Non-pigmented ciliary epithelial cell (primary cell): ENCODE data around the gene TNFAIP6.
"Not testable (repeated sequence)": the region's sequence is repeated elsewhere in the genome, so short reads cannot be mapped to it uniquely, and the experiment has no call there.

Experiments used
- DNase-seq: peaks from one replicate; pipeline ENCODE4 v3.0.0-alpha.2; 2010; ENCODE audit warnings: low read depth

Gene TNFAIP6, protein sequence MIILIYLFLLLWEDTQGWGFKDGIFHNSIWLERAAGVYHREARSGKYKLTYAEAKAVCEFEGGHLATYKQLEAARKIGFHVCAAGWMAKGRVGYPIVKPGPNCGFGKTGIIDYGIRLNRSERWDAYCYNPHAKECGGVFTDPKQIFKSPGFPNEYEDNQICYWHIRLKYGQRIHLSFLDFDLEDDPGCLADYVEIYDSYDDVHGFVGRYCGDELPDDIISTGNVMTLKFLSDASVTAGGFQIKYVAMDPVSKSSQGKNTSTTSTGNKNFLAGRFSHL

DNA sequence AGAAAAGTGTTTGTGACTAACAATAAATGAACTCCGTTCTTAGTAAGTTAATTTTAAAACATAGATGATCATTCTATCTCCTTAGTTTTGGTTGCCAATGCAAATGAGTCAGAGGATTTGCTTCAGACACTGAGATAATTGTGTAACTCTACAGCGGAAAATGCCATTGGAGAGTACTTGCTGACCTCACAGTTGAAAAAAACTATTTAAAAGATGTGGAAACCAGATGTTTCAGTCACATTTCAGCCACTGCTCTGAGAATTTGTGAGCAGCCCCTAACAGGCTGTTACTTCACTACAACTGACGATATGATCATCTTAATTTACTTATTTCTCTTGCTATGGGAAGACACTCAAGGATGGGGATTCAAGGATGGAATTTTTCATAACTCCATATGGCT, at the start of gene TNFAIP6:
TSS of gene TNFAIP6 (plus strand) at position 234 of the 400 bp plus-strand sequence. CDS start at position 309, 75 bp downstream.
- peak; percentile 86 for DNase-seq

DNA sequence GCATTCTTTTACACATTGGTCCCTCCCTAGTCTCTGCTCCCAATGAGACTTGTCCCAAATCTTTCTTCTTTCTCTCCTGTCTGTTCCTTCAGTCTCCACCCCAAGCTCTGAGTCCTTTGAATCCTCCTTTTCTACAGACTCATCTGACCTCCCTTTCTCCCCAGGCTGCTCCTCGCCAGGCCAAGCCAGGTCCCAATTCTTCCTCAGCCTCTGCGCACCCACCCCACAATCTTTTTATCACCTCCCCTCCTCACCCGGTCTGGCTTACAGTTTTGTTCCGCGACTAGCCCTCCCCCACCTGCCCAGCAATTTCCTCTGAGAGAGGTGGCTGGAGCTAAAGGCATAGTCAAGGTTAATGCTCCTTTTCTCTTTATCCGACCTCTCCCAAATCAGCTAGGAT, 47.1 kb upstream of the TNFAIP6 start:
- not testable (repeated sequence) for DNase-seq

DNA sequence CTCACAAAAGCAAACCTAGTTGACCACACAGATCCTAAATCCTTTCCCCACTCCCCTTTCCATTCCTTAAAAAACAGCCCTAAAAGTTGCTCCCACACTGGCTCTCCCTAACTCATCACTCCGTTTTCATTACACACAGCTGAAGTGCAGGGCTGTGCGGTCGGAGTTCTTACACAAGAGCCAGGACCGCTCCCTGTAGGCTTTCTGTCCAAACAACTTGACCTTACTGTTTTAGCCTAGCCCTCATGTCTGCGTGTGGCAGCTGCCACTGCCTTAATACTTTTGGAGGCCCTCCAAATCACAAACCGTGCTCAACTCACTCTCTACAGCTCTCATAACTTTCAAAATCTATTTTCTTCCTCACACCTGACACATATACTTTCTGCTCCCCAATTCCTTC, 45.0 kb upstream of the TNFAIP6 start:
- not testable (repeated sequence) for DNase-seq

DNA sequence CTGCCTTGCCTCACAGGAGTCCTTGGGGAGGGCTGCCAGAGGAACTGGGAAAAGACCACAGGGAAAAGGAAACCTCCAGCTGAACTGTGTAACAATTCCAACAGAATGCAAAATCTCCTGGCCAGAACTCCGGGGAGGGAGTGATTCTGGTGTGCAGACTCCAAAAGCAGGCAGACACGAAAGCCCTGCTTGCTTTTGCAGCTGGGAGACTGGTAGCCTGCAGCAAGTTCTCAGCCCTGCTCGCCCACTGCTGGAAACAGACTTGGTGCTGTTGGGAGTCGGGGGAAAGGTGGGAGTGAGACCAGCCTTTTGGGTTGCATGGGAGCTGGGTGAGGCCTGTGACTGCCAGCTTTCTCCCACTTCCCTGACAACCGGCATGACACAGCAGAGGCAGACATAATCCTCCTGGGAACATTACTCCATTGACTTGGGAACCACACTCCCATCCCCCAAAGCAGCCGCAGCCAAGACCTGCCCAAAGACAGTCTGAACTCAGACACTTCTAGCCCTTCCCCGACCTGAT, 42.0 kb upstream of the TNFAIP6 start:
- DNase-seq: no peak

DNA sequence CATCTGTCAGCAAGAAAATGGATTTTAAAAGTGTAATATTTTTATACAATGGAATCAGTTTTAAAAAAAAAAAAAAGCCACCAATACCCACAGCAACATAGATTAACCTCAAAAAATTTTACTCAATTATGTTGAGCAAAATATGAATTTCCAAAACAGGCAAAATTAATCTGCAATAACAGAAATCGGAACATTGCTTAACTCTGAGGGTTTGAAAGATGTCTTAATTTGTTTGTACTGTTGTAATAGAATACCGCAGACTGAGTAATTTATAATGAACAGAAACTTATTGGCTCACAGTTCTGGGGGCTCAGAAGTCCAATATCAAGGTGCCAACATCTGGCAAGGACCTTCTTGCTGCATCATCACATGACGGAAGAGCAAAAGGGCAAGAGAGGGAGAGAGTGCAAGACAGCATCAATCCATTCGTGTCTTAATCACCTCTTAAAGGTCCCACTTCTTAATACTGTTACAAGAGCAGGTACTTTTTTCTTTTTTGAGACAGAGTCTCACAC, 31.8 kb upstream of the TNFAIP6 start:
- DNase-seq: no peak

DNA sequence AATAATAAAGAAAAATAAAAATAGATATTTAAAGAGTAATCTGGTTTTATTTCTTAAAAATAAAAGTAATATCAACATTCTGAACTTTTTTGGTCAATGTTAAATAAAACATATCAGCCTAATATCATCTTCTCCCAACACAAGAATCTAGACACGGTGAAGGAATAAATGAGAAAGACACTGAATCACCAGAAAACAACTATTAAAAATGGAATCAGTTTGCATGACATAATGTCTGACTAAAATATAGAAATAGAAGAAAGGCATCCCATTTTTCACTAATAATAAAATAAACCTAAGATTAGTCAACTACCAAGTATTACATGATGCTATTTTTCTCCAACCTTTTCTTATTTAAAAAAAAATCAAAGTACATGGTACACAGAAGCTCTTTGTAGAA, 30.8 kb upstream of the TNFAIP6 start:
- DNase-seq: no peak

DNA sequence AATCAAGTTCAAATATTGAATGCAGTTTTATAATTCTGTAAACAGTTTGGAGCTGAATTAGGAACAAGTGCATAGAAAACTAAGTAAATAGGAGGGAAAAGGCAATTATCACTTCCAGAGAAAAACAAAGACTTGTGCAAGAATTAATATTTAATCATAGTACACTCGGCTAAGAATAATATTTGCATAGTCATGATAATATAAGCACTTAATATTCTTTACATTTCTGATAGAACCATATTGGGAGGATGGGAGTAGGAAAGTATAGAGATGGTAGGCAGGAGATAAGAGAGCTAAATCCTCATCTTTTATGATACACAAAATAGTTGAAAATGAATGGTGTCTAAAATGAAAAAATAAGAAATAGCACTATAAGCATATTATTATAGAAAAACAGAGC, 27.4 kb upstream of the TNFAIP6 start:
- no peak for DNase-seq

DNA sequence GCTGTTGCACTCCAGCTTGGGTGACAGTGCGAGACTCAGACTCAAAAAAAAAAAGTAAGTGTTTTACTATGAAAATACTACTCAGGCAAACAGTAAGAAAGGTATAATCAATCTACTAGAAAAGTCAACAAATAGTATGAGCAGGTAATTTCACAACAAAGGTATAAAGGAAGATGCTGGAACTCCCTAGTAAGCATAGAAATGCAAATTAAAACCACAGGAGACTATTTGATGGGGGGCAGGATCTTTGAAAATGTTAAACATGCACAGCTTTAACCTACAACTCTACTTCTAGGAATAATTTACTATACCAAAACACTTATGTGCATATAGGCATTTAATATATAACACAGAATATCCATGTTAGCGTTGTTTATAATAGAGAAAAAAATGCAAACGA, 24.3 kb upstream of the TNFAIP6 start:
- DNase-seq: no peak

DNA sequence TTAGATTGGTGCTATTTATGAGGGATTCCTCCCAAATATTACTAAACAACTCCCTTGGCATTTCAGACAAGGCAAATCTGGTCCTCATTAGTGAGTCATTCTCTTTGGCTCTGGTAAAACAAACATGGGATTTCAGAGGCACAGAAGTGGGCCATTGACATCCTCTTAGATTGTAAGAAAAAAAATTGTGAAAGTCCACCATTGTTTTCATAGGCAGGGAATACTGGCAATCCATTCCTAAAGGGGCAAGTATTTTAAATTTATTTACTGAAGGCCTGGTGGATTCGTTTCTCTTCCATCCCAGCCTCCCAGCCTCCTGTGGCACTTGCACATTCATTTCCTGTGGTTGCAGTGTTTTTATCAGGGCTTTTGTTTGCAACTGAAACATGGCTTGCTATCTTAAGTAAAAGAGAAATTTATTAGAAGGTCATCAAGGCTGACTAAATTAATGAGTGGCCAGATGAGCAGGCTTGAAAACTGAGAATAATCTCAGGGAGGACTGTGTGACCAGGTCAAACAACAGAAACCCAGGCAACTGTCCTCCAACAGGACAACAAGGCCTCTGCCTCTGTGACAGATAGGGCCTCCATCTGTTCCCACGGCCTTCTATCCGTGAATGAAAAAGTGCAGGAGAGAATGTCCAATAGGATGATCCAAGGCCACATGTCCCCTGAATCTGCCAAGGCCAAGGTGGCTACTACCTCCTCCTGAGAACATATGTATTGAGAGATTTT, 23.1 kb upstream of the TNFAIP6 start:
- peak; percentile 50 for DNase-seq

DNA sequence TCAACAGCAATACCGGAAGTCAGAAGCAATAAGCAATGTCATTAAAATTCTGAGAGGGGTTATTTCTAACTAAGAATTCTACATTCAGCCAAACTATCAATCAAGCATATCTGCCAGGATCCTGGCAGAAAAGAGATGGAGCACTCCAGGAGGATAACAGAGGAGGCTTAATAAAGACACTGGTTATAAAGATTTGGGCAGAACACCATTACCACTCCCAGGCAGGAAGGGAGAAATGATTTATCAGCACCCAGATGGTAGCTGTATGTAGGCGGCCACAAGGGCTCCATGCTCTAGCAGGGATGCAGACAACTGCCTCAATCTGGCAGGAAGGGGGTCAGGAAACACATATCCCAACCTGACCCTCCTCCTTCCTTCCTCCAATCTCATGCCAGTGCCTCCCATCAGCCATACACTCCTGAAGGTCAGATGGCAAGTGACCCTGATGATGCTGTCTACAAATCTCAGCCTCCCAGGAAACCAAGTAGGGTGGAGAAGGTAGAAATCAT, 20.5 kb upstream of the TNFAIP6 start:
- DNase-seq: no peak

DNA sequence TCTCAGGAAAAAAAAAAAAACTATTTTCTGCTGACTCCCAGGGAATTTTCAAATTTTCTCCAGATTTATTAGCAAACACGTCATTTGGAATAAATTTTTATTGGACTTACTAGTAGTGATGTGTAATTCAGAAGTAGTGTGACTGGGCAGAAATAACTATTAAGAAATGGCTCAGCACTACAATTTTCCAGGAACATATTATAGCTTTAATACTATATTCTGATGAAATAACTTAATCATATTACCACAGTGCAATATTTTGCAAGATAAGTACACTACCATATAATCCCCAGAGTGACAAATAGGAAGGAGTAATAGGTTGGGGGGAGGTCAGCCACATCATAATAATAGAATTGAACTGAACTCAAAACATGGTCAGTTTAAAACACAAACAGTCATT, 19.7 kb upstream of the TNFAIP6 start:
- DNase-seq: no peak

DNA sequence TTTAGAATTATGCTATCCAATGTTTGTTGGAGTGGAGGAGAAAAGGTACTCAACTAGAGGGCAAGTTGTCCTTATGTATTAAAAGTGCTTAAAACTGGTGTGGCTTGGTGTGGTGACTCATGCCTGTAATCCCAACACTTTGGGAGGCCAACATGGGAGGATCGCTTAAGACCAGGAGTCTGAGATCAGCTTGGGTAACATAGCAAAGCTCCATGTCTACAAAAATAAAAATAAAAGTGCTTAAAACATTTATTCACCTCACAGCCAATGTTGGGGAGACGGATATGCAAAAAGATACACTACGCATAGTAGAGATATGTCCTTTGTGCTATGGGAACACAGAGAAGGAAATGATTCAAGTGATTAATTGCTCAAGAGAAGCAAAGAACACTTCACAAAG, 19.3 kb upstream of the TNFAIP6 start:
- no peak for DNase-seq

DNA sequence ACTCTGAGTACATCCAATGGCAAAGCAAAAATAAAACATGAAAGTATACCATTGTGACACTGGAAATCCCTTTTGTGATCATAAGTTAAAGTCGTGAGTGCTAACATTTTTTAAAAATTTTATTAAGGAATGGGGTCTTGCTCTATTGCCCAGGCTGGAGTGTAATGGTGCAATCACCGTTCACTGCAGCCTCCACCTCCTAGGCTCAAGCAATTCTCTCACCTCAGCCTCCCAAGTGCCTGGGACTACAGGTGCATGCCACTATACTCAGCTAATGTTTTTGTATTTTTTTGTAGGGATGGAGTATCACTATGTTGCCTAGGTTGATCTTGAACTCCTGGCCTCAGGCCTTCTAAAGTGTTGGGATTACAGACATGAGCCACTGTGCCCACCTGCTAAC, 14.3 kb upstream of the TNFAIP6 start:
- no peak for DNase-seq

DNA sequence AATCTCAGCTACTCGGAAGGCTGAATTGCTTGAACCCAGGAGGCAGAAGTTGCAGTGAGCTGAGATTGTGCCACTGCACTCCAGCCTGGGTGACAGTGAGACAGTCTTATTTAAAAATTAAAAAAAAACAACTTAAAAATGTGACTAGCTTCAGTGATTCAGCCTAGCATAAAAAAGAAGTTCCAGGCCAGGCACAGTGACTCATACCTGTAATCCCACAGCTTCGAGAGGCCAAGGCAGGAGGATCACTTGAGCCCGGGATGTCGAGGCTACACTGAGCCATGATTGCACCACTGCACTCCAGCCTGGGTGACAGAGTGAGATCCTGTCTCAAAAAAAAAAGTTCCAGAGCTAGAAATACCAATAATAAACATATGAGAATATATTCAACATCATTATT, 13.2 kb upstream of the TNFAIP6 start:
- not testable (repeated sequence) for DNase-seq

DNA sequence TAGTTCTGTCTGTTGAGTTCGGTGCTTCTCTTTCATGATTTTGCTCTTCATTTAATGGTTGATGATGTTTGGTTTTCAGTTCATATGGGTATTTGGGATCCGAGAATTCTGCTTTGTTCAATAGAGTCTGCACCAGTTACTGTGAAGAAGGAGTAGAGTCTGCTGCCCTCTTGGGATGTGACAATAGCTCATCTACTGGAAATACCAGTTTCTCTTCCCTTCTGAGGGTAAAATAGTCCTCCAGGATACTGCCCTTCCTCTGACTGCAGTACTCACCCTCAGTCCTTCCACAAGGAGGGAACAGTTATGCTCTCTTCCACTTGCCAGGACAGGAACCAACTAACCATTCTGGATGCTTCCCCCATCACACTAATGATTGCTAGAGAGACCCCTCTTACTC, 12.5 kb upstream of the TNFAIP6 start:
- no peak for DNase-seq

DNA sequence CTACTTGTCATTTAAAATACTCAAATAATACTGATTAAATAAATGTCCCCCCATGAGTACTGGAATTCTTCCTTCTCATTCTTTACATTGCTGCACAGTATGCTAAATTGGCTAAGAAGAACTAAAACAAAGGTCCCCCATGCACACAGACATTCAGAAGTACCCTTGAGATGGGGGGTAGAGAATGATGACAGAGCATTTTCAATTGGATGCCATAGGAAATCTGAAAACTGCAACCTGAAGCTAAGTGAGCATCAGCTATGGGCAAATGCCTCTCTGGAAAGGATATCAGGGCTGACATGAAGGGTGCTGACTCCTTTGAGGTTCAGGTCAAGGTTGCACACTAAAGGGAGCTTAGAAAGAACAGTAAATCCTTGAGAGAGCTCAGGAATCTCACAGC, 10.1 kb upstream of the TNFAIP6 start:
- no peak for DNase-seq

DNA sequence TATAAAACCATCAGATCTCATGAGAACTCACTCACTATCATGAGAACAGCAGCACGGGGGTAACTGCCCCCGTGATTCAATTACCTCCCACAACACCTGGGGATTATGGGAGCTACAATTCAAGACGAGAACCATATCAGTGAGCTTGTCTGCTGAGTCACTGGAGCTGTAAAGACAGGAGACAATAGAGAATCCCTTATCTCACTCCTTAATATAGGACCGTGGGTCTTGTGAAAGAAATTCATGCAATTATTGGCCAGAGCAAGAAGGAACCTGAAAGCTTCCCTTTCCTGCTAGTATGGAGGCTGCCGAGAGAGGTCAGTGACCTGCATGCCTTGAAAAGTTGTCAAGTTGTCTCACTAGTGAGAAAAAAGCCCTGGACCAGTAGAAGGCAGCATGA, 9.5 kb upstream of the TNFAIP6 start:
- no peak for DNase-seq

DNA sequence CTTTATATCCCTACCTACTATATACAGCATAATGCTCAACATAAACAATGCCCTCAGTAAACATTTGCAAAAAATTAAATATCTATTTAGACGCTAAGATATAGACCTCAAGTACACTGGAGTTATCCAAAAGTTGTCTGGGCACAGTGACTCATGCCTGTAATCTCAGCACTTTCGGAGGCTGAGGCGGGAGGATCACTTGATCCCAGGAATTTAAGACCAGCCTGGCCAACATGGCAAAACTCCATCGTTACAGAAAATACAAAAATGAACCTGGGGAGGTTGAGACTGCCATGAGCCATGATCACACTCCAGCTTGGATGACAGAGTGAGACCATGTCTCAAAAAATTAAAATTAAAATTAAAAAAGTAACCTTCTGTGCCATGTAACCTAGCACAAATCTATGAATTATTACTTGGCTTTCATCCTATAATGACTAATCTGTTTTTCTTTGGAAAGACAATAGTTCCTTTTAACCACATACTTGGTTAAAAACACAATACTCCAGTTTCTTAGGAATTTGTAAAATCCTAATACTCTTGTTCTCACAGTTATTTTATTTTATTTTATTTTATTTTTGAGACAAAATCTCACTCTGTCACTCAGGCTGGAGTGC, 6.7 kb upstream of the TNFAIP6 start:
- no peak for DNase-seq

DNA sequence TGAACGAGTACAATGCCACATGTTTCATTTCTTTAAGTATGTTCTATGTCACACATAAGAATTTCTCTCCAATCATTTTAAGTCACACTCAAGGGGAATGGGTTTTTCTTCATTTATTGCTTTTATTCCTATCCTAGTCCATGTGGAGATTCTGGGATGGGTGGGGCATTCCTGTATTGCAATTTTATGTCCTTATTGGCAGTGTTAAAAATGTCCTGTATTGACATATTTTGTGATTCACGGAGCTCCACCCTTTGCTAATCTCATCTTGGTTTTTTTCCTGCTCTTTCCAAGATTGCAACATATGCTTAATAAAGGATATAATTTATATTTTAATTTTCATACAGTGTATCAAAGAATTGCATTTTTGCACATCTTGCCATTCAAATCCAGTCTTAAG, 3.4 kb upstream of the TNFAIP6 start:
- no peak for DNase-seq

DNA sequence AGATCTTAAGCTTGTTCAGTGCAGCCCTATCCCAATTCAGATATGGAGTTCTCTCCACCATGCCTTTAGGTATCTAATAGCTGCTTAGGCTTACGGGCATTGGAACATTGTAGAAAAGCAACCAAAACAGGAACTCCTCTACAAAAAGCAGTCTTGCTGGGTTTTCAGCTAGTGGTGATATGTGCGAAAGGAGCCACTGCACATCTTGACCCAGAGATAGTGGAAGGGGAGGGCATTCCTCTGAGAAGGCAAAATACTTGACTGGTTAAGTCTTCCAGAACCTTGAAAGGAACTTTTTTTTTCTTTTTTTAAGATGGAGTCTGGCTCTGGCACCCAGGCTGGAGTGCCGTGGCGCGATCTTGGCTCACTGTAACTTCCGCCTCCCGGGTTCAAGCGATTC, 2.6 kb upstream of the TNFAIP6 start:
- DNase-seq: no peak

DNA sequence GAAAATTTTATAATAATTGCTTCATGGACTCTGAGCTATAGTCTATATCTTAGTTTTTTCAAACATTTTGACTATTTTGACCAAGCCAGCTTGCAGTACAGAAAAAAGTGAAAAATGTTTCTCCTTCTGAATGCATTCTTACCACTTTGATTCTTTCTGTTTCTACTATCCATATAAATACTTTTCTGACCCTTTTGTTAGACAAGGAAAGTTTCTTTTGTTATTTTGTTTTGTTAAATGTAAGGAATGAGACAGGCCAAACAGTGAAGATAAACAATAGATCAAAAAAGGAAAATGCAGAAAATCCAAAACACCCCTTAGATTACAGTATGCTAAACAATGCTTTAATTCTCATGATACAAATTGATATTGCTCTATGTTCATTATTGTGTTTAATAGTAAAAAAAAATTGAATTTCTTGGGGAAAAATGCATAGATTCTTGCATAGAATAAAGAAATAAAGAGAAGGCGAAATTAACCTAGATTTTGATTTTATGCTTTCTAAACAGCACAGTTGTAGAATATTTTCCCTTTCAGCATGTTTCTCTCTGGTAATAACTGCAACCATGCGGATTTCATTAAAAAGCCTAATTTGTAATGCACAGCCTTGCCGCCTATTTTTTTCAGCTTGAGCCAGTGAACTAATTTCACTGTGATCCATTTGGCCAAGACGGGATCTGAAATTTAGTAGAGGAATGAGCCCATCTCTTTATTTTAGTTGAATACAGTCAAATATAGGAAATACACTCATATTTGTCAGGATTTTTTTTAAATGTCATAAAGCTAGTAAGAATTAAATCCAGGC, 976 bp downstream of the TNFAIP6 start:
- no peak for DNase-seq
